Measurements from ENCODE around the gene CPN1.
A peak's percentile ranks its signal among the peaks of the same experiment; 100 is the strongest.

DNA sequence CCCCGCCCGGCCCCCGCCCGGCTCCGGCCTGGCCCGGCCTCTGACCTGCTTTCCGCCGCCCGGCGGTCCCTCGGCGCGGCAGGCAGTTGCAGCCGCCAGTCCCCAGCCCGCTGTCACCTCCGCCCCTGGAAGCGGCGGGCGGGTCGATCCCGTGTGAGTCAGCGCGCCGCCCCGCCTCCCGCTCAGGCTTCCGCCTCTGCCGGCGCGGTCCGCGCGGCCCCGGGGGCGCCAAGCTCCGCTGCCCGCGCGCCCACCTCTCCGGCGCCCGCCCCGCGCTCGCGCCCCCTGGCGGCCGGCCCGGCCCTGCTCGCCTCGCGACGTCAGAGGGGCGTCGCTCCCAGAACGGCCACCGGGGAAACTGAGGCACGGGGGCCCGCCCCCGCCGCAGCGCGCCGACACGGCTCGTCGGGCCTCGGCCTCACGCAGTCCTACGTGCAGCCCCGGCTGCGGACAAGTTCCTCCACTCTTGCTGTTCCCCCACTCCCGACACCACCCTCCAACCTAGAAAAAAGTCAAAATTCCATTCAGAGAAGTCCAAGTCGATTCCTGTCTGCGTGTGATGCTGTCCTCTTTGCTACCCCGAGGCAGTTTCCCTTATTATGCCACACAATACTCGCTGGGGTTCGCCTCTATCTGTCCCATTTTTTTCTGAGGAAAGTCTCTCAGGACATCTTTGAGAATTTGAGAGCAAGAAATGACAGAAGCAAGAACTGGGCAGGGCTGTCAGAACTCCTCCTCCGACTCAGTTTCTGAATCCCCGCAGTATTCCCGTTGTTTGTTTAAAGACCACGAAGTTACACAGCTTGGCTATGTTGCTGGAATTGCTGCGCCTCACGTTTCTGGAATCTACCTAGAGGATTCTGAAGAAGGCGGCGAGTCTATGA, 71.6 kb downstream of the CPN1 start, which contains the start of gene DNMBP:
- TF ChIP-seq, protein P1, sequence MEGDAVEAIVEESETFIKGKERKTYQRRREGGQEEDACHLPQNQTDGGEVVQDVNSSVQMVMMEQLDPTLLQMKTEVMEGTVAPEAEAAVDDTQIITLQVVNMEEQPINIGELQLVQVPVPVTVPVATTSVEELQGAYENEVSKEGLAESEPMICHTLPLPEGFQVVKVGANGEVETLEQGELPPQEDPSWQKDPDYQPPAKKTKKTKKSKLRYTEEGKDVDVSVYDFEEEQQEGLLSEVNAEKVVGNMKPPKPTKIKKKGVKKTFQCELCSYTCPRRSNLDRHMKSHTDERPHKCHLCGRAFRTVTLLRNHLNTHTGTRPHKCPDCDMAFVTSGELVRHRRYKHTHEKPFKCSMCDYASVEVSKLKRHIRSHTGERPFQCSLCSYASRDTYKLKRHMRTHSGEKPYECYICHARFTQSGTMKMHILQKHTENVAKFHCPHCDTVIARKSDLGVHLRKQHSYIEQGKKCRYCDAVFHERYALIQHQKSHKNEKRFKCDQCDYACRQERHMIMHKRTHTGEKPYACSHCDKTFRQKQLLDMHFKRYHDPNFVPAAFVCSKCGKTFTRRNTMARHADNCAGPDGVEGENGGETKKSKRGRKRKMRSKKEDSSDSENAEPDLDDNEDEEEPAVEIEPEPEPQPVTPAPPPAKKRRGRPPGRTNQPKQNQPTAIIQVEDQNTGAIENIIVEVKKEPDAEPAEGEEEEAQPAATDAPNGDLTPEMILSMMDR (IDR thresholded peaks at IDR 0.05 in 2 of 3, conservative IDR thresholded peaks at IDR 0.05 in 1 of 3; ENCODE audit: borderline replicate concordance in 1 of 3, insufficient read depth in 1 of 3, low read depth in 2 of 3, low read length in 2 of 3) = peak in 2 of 3 experiments; percentile 54 to 56; a peak in 4 of 6 replicates
- TF ChIP-seq POLR2A (IDR thresholded peaks at IDR 0.05; ENCODE audit: borderline replicate concordance, extremely low read depth, insufficient read depth, insufficient read length) (no peak), SRF (IDR thresholded peaks at IDR 0.05; ENCODE audit: low read depth) (no peak), YY1 (IDR thresholded peaks at IDR 0.05; ENCODE audit: extremely low read depth, insufficient replicate concordance, low read depth, low read length) (peak; percentile 42), POLR2AphosphoS5 (IDR thresholded peaks at IDR 0.05; ENCODE audit: low read depth, low read length) (peak; percentile 90), EZH2 (IDR thresholded peaks at IDR 0.05) (no peak), JUND (IDR thresholded peaks at IDR 0.05) (no peak), SP1 (IDR thresholded peaks at IDR 0.05; ENCODE audit: low read depth) (no peak), RAD21 (IDR thresholded peaks at IDR 0.05; ENCODE audit: low read depth) (no peak)
- TF ChIP-seq, protein P2, sequence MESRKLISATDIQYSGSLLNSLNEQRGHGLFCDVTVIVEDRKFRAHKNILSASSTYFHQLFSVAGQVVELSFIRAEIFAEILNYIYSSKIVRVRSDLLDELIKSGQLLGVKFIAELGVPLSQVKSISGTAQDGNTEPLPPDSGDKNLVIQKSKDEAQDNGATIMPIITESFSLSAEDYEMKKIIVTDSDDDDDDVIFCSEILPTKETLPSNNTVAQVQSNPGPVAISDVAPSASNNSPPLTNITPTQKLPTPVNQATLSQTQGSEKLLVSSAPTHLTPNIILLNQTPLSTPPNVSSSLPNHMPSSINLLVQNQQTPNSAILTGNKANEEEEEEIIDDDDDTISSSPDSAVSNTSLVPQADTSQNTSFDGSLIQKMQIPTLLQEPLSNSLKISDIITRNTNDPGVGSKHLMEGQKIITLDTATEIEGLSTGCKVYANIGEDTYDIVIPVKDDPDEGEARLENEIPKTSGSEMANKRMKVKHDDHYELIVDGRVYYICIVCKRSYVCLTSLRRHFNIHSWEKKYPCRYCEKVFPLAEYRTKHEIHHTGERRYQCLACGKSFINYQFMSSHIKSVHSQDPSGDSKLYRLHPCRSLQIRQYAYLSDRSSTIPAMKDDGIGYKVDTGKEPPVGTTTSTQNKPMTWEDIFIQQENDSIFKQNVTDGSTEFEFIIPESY (IDR thresholded peaks at IDR 0.05; ENCODE audit: extremely low read depth, insufficient replicate concordance, low read length) = peak; percentile 13
- TF ChIP-seq, protein P3, sequence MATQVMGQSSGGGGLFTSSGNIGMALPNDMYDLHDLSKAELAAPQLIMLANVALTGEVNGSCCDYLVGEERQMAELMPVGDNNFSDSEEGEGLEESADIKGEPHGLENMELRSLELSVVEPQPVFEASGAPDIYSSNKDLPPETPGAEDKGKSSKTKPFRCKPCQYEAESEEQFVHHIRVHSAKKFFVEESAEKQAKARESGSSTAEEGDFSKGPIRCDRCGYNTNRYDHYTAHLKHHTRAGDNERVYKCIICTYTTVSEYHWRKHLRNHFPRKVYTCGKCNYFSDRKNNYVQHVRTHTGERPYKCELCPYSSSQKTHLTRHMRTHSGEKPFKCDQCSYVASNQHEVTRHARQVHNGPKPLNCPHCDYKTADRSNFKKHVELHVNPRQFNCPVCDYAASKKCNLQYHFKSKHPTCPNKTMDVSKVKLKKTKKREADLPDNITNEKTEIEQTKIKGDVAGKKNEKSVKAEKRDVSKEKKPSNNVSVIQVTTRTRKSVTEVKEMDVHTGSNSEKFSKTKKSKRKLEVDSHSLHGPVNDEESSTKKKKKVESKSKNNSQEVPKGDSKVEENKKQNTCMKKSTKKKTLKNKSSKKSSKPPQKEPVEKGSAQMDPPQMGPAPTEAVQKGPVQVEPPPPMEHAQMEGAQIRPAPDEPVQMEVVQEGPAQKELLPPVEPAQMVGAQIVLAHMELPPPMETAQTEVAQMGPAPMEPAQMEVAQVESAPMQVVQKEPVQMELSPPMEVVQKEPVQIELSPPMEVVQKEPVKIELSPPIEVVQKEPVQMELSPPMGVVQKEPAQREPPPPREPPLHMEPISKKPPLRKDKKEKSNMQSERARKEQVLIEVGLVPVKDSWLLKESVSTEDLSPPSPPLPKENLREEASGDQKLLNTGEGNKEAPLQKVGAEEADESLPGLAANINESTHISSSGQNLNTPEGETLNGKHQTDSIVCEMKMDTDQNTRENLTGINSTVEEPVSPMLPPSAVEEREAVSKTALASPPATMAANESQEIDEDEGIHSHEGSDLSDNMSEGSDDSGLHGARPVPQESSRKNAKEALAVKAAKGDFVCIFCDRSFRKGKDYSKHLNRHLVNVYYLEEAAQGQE (IDR thresholded peaks at IDR 0.05; ENCODE audit: low read depth) = no peak
- TF ChIP-seq, protein P4, sequence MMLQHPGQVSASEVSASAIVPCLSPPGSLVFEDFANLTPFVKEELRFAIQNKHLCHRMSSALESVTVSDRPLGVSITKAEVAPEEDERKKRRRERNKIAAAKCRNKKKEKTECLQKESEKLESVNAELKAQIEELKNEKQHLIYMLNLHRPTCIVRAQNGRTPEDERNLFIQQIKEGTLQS (IDR thresholded peaks at IDR 0.05) = no peak
